ENCODE results near the gene PIK3IP1. TPM values are rescaled to one million over a fixed set of nuclear protein-coding genes. Genes with fewer than 3 reads are reported as not detected.

Gene PIK3IP1
- total and polyA plus RNA-seq, 10 of the 15 experiments (the other 5 are each of a cell fraction or from before 2014, with no cell fraction given): 0.77 to 6.5 (median 3.0) TPM

GRCh38 chr22:31259798-31260473, 32.4 kb downstream of the PIK3IP1 start:
- TF ChIP-seq, protein P1, sequence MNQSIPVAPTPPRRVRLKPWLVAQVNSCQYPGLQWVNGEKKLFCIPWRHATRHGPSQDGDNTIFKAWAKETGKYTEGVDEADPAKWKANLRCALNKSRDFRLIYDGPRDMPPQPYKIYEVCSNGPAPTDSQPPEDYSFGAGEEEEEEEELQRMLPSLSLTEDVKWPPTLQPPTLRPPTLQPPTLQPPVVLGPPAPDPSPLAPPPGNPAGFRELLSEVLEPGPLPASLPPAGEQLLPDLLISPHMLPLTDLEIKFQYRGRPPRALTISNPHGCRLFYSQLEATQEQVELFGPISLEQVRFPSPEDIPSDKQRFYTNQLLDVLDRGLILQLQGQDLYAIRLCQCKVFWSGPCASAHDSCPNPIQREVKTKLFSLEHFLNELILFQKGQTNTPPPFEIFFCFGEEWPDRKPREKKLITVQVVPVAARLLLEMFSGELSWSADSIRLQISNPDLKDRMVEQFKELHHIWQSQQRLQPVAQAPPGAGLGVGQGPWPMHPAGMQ (IDR thresholded peaks at IDR 0.05; ENCODE audit: borderline replicate concordance): no peak
- TF ChIP-seq NRF1 (conservative IDR thresholded peaks at IDR 0.05; ENCODE audit: low read depth, low read length) (no peak), ZZZ3 (IDR thresholded peaks at IDR 0.05; ENCODE audit: control insufficient read depth, insufficient read length, low read depth) (no peak), SRF (IDR thresholded peaks at IDR 0.05; ENCODE audit: low read depth in 2 of 2, low read length in 2 of 2) (no peak), KAT2A (conservative IDR thresholded peaks at IDR 0.05; ENCODE audit: control insufficient read depth, low read depth, low read length) (no peak), NFYB (IDR thresholded peaks at IDR 0.05; ENCODE audit: insufficient read depth, low read depth, low read length) (no peak), SUZ12 (IDR thresholded peaks at IDR 0.05; ENCODE audit: unreplicated experiment) (no peak), IKZF1 (conservative IDR thresholded peaks at IDR 0.05) (no peak), RBBP5 (conservative IDR thresholded peaks at IDR 0.05) (no peak), YY1 (IDR thresholded peaks at IDR 0.05; ENCODE audit: low read depth, low read length) (no peak)
- TF ChIP-seq, protein P2, sequence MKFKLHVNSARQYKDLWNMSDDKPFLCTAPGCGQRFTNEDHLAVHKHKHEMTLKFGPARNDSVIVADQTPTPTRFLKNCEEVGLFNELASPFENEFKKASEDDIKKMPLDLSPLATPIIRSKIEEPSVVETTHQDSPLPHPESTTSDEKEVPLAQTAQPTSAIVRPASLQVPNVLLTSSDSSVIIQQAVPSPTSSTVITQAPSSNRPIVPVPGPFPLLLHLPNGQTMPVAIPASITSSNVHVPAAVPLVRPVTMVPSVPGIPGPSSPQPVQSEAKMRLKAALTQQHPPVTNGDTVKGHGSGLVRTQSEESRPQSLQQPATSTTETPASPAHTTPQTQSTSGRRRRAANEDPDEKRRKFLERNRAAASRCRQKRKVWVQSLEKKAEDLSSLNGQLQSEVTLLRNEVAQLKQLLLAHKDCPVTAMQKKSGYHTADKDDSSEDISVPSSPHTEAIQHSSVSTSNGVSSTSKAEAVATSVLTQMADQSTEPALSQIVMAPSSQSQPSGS (IDR thresholded peaks at IDR 0.05; ENCODE audit: low read length): no peak
- RAD21 ChIA-PET (ENCODE audit: unreplicated experiment): no interaction called here
- POLR2A ChIA-PET: interaction anchor here (0.6 kb wide), 1 partner anchor 411 kb away, joined by 8 read pairs; no protein-coding TSS in a partner anchor
- CTCF ChIA-PET: interaction anchor here (0.9 kb wide), 1 partner anchor 9 kb away, joined by 3 read pairs; no protein-coding TSS in a partner anchor
- Histone ChIP-seq H3K4me2 (ENCODE audit: control insufficient read depth, insufficient read depth) (no peak overlapping the region), H3K79me2 (ENCODE audit: control insufficient read depth, insufficient read depth, low read length) (no peaks in the 10 kb centered on the region), H3K4me3 (no peak overlapping the region), H3K27ac (ENCODE audit: control insufficient read depth, insufficient read depth) (no peak overlapping the region), H3K27me3 (replicated peaks in 1 of 2; ENCODE audit: control insufficient read depth in 2 of 2, insufficient read depth in 2 of 2, low read length in 1 of 2) (no peaks in the 10 kb centered on the region), H3K4me1 (ENCODE audit: control insufficient read depth, insufficient read depth, low read length) (no peaks in the 10 kb centered on the region; the same call in 1 of the 2 replicates), H3K36me3 (ENCODE audit: control insufficient read depth in 2 of 2, insufficient read depth in 2 of 2, low read length in 1 of 2) (peaks cover 26 to 32% of the 10 kb centered on the region in 2 experiments), H4K20me1 (ENCODE audit: control insufficient read depth, insufficient read depth) (no peaks in the 10 kb centered on the region), H3K9me3 (replicated peaks; ENCODE audit: control insufficient read depth, insufficient read depth, low read length) (no peaks in the 10 kb centered on the region), H3K9ac (ENCODE audit: control insufficient read depth, insufficient read depth, low read length) (no peak overlapping the region), H2AFZ (ENCODE audit: control insufficient read depth, low read depth, low read length) (no peak overlapping the region)
- no peak for FAIRE-seq
- in situ Hi-C loops (cut with MboI) (no loop called here), intact Hi-C loops (cut with micrococcal nuclease; ENCODE audit: unreplicated experiment) (no loop called here)
- SMC1A ChIA-PET (ENCODE audit: uncharacterized antibody, unreplicated experiment): no interaction called here
- no peak for ATAC-seq
- BruUV-seq (replicated peaks): no TSS peak
- 96% methylated on average over 8 of the region's 8 CpGs for WGBS (ENCODE audit: insufficient coverage, insufficient replicate concordance, low lambda C conversion rate, missing lambda C conversion rate)
- DNase-seq (ENCODE audit: low read depth, low spot score): no peak

Data from GM12878 (cell line).